NOMO-1 treated with dmso at 0.1 percent for 144 hours (cell line): ENCODE data around the gene MED27.

Experiments used
- DNase-seq: peaks from one replicate; lab custom pipeline; 2025; ENCODE audit not compliant: unreplicated experiment; lab: John Stamatoyannopoulos, UW

MED27 gene

GRCh38 chr9:131889437-131890251 is 190.0 kb downstream of the MED27 start:
- DNase-seq, result no peak

- DNase-seq, result no peak
These were observed 190.7 kb downstream of the MED27 start for GRCh38 chr9:131888923-131889322.

GRCh38 chr9:131887680-131888079 is 192.0 kb downstream of the MED27 start:
- no peak for DNase-seq

GRCh38 chr9:131886826-131887225 is 192.8 kb downstream of the MED27 start:
- no peak for DNase-seq

GRCh38 chr9:131885144-131885609 is 194.5 kb downstream of the MED27 start:
- DNase-seq, result no peak

- no peak for DNase-seq
These were observed 195.4 kb downstream of the MED27 start for GRCh38 chr9:131884222-131884621.

GRCh38 chr9:131880833-131881583 is 198.7 kb downstream of the MED27 start:
- DNase-seq, result no peak

- DNase-seq, result no peak
These were observed 199.8 kb downstream of the MED27 start for GRCh38 chr9:131879911-131880290.

- DNase-seq, result no peak
These were observed 200.3 kb downstream of the MED27 start for GRCh38 chr9:131879181-131879910.

- no peak for DNase-seq
These were observed 203.2 kb downstream of the MED27 start for GRCh38 chr9:131876486-131876885.

- no peak for DNase-seq
These were observed 203.7 kb downstream of the MED27 start for GRCh38 chr9:131875828-131876485.

GRCh38 chr9:131874916-131875670 is 204.6 kb downstream of the MED27 start:
- DNase-seq, result no peak

- DNase-seq, result no peak
These were observed 205.2 kb downstream of the MED27 start for GRCh38 chr9:131874447-131874846.

- no peak for DNase-seq
These were observed 205.7 kb downstream of the MED27 start for GRCh38 chr9:131873891-131874440.

- DNase-seq, result no peak
These were observed 206.3 kb downstream of the MED27 start for GRCh38 chr9:131873335-131873734.

- no peak for DNase-seq
These were observed 207.0 kb downstream of the MED27 start for GRCh38 chr9:131872702-131873101.

GRCh38 chr9:131872006-131872405 is 207.7 kb downstream of the MED27 start:
- DNase-seq, result no peak

- DNase-seq, result no peak
These were observed 209.5 kb downstream of the MED27 start for GRCh38 chr9:131870156-131870555.

GRCh38 chr9:131869348-131869747 is 210.3 kb downstream of the MED27 start:
- DNase-seq, result no peak

GRCh38 chr9:131868766-131869165 is 210.9 kb downstream of the MED27 start:
- DNase-seq, result no peak
